Astrocyte (in vitro differentiated cells and primary cell): ENCODE results near the gene SNX32. TPM values are rescaled to one million over a fixed set of nuclear protein-coding genes. Genes with fewer than 3 reads are reported as not detected.
"Not testable (repeated sequence)": the region's sequence is repeated elsewhere in the genome, so short reads cannot be mapped to it uniquely, and the experiment has no call there.

Source experiments
- DNase-seq: peaks from one replicate; pipeline ENCODE4 v3.0.0-alpha.2; 2010; ENCODE audit warnings: low read depth
- FAIRE-seq: peaks from 2 replicates; lab custom pipeline; 2011; peaks lifted over from hg19 to GRCh38; lab: Jason Lieb, UNC
- H2AFZ ChIP-seq: 2 replicates; pipeline ENCODE4 v1.6.0; 2012; ENCODE audit warnings: low read depth, low read length, inconsistent platforms
- H3K27ac ChIP-seq: 2 replicates; pipeline ENCODE4 v1.5.1; 2011; ENCODE audit warnings: low read depth, low read length, inconsistent platforms
- H3K27me3 ChIP-seq: 2 replicates; pipeline ENCODE4 v1.6.0; 2011; ENCODE audit warnings: low read length, inconsistent platforms; ENCODE audit not compliant: insufficient read depth
- H3K36me3 ChIP-seq: 2 replicates; pipeline ENCODE4 v1.5.1; 2011; ENCODE audit warnings: low read length, inconsistent platforms; ENCODE audit not compliant: insufficient read depth
- H3K4me1 ChIP-seq: 2 replicates; pipeline ENCODE4 v1.5.1; 2011; ENCODE audit warnings: low read length, inconsistent platforms; ENCODE audit not compliant: insufficient read depth
- H3K4me2 ChIP-seq: 2 replicates; pipeline ENCODE4 v1.6.0; 2012; ENCODE audit warnings: low read length, inconsistent platforms
- H3K4me3 ChIP-seq: 2 replicates; pipeline ENCODE4 v1.5.1; 2011; ENCODE audit warnings: low read depth, mild to moderate bottlenecking, low read length, inconsistent platforms; ENCODE audit not compliant: insufficient read depth
- H3K79me2 ChIP-seq: 2 replicates; pipeline ENCODE4 v1.6.0; 2012; ENCODE audit warnings: mild to moderate bottlenecking, low read length, inconsistent platforms; ENCODE audit not compliant: insufficient read depth
- H3K9ac ChIP-seq: 2 replicates; pipeline ENCODE4 v1.6.0; 2012; ENCODE audit warnings: mild to moderate bottlenecking, low read length, inconsistent platforms
- H3K9me3 ChIP-seq: 2 replicates; pipeline ENCODE4 v1.5.1; 2012; ENCODE audit warnings: low read depth, mild to moderate bottlenecking, low read length, inconsistent platforms; ENCODE audit not compliant: insufficient read depth
- H4K20me1 ChIP-seq: 2 replicates; pipeline ENCODE4 v1.6.0; 2012; ENCODE audit warnings: low read length, inconsistent platforms; ENCODE audit not compliant: insufficient read depth
- H3K27ac Mint-ChIP-seq: one replicate; pipeline ENCODE4 v1.8.0; 2021; ENCODE audit warnings: mild to moderate bottlenecking, mixed read lengths; ENCODE audit not compliant: unreplicated experiment
- H3K27me3 Mint-ChIP-seq: one replicate; pipeline ENCODE4 v1.8.0; 2021; ENCODE audit warnings: low read depth, mixed read lengths; ENCODE audit not compliant: unreplicated experiment
- H3K36me3 Mint-ChIP-seq: one replicate; pipeline ENCODE4 v1.8.0; 2021; ENCODE audit warnings: low read depth, mixed read lengths; ENCODE audit not compliant: unreplicated experiment
- H3K4me1 Mint-ChIP-seq: one replicate; pipeline ENCODE4 v1.8.0; 2021; ENCODE audit warnings: low read depth, mixed read lengths; ENCODE audit not compliant: unreplicated experiment
- H3K4me3 Mint-ChIP-seq: one replicate; pipeline ENCODE4 v1.8.0; 2021; ENCODE audit warnings: mild to moderate bottlenecking, moderate library complexity, mixed read lengths; ENCODE audit not compliant: unreplicated experiment
- H3K9me3 Mint-ChIP-seq: one replicate; pipeline ENCODE4 v1.8.0; 2021; ENCODE audit warnings: mild to moderate bottlenecking, mixed read lengths; ENCODE audit not compliant: unreplicated experiment
- CTCF ChIP-seq: IDR thresholded peaks from 2 replicates; pipeline ENCODE4 v1.5.1; 2011; ENCODE audit warnings: low read depth, mild to moderate bottlenecking, inconsistent platforms, low read length, moderate library complexity; ENCODE audit not compliant: insufficient read depth
- EZH2 ChIP-seq: IDR thresholded peaks from 2 replicates; pipeline ENCODE4 v1.6.1; 2012; ENCODE audit warnings: mild to moderate bottlenecking, low read length, inconsistent platforms; ENCODE audit not compliant: insufficient read depth
- total RNA-seq: library from RNA; stranded (reverse); gene quantifications from 2 replicates; pipeline ENCODE4 v1.2.1, GENCODE V29; 2021

SNX32 gene
- total RNA-seq, 1 donor from 2014 or later: 1.2 TPM

GRCh38 chr11:65844231-65844872 lies 10.6 kb downstream of the SNX32 start:
- Mint-ChIP-seq H3K27ac (no peak overlapping the region), H3K9me3 (no peaks in the 10 kb centered on the region), H3K4me1 (no peaks in the 10 kb centered on the region), H3K27me3 (peaks cover 4% of the 10 kb centered on the region), H3K36me3 (peaks cover 3% of the 10 kb centered on the region), H3K4me3 (no peak overlapping the region)
- FAIRE-seq (no peak), DNase-seq (no peak)
- Histone ChIP-seq H3K27ac (no peak overlapping the region), H3K9ac (no peak overlapping the region), H3K79me2 (no peaks in the 10 kb centered on the region), H4K20me1 (no peaks in the 10 kb centered on the region), H3K4me1 (no peaks in the 10 kb centered on the region), H3K4me3 (no peak overlapping the region), H3K36me3 (no peaks in the 10 kb centered on the region), H2AFZ (no peak overlapping the region), H3K9me3 (no peaks in the 10 kb centered on the region), H3K4me2 (no peak overlapping the region), H3K27me3 (no peaks in the 10 kb centered on the region)
- TF ChIP-seq CTCF: no peak

DNA sequence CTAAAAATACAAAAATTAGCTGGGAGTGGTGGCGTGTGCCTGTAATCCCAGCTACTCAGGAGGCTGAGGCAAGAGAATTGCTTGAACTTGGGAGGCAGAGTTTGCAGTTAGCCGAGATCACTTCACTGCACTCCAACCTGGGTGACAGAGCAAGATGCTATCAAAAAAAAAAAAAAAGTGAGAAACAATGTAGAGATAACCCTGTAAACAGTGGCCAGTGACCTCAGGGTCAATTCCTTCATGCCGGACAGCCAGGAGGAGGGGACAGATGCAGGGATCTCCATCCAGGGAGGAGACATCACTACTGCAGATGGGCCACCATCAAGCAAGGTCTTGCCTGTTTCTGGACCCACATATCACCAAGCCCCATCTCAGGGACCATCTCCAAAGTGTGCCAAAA lies 14.0 kb downstream of the SNX32 start:
- no peak for DNase-seq
- peaks cover 23% of the 10 kb centered on the region for H4K20me1 ChIP-seq
- no peak overlapping the region for H3K4me3 ChIP-seq
- FAIRE-seq: no peak
- peaks cover 12% of the 10 kb centered on the region for H3K4me1 Mint-ChIP-seq
- H3K27ac ChIP-seq: no peak overlapping the region
- peaks cover 16% of the 10 kb centered on the region for H3K36me3 Mint-ChIP-seq
- H3K27me3 ChIP-seq: no peaks in the 10 kb centered on the region
- H3K9me3 Mint-ChIP-seq: no peaks in the 10 kb centered on the region
- no peaks in the 10 kb centered on the region for H3K9me3 ChIP-seq
- H3K4me1 ChIP-seq: no peaks in the 10 kb centered on the region
- no peak overlapping the region for H3K4me3 Mint-ChIP-seq
- H3K36me3 ChIP-seq: peaks cover 3% of the 10 kb centered on the region
- peaks cover 4% of the 10 kb centered on the region for H3K27me3 Mint-ChIP-seq
- TF ChIP-seq CTCF (no peak), EZH2 (no peak)
- no peak overlapping the region for H3K27ac Mint-ChIP-seq
- no peaks in the 10 kb centered on the region for H3K79me2 ChIP-seq
- no peak overlapping the region for H3K9ac ChIP-seq
- no peak overlapping the region for H2AFZ ChIP-seq
- no peak overlapping the region for H3K4me2 ChIP-seq

GRCh38 chr11:65848693-65849092 lies 14.9 kb downstream of the SNX32 start:
- not testable (repeated sequence) for H3K27ac Mint-ChIP-seq, H3K9me3 ChIP-seq, FAIRE-seq, H3K27me3 Mint-ChIP-seq, H3K79me2 ChIP-seq, H3K4me2 ChIP-seq, H3K27me3 ChIP-seq, H3K4me3 Mint-ChIP-seq, H3K27ac ChIP-seq, H3K4me3 ChIP-seq, H3K4me1 ChIP-seq, H2AFZ ChIP-seq, H3K9ac ChIP-seq, H3K9me3 Mint-ChIP-seq, DNase-seq
- Histone ChIP-seq H3K36me3 (peaks cover 11% of the 10 kb centered on the region), H4K20me1 (peaks cover 32% of the 10 kb centered on the region)
- peaks cover 18% of the 10 kb centered on the region for H3K4me1 Mint-ChIP-seq
- H3K36me3 Mint-ChIP-seq: peaks cover 20% of the 10 kb centered on the region
